GM12878 (cell line): ENCODE data around the gene TBXAS1. TPM values are rescaled to one million over a fixed set of nuclear protein-coding genes. Genes with fewer than 3 reads are reported as not detected.

Source experiments
- ATAC-seq: fragments of 200-7000 bp; cut with Tn5 transposase; 3 replicates; pipeline ENCODE4 v1.9.1; 2020; ENCODE audit warnings: mild to moderate bottlenecking, moderate library complexity
- BruUV-seq: library from RNA; stranded (reverse); fragments of 400-500 nt; replicated peaks from 2 replicates; lab custom pipeline; 2021; lab: Mats Ljungman, UMichigan
- CTCF ChIA-PET: fragments of 300-600 bp; sonication (Branson Sonifier 250); formaldehyde crosslinking; extraction: SDS; loops from one replicate; lab custom pipeline; 2021; ENCODE audit warnings: inconsistent platforms; lab: Yijun Ruan, JAX
- POLR2A ChIA-PET: fragments of 350-600 bp; formaldehyde crosslinking; extraction: SDS; loops from one replicate; lab custom pipeline; 2021; ENCODE audit warnings: inconsistent platforms; lab: Charles Lee
- RAD21 ChIA-PET: fragments of 300-600 bp; sonication (Branson Sonifier 250); formaldehyde crosslinking; loops from one replicate; lab custom pipeline; 2023; ENCODE audit warnings: antibody characterized with exemption; ENCODE audit not compliant: unreplicated experiment; lab: Charles Lee
- SMC1A ChIA-PET: fragments of 300-600 bp; sonication (Branson Sonifier 250); formaldehyde crosslinking; loops from one replicate; lab custom pipeline; 2023; ENCODE audit not compliant: unreplicated experiment, uncharacterized antibody; lab: Charles Lee
- DNase-seq: peaks from one replicate; pipeline ENCODE4 v3.0.0-alpha.2; 2011; ENCODE audit warnings: low read depth, low spot score
- FAIRE-seq: peaks from 3 replicates; lab custom pipeline; 2011; peaks lifted over from hg19 to GRCh38; lab: Jason Lieb, UNC
- H2AFZ ChIP-seq: 2 replicates; pipeline ENCODE4 v1.6.0; 2011; ENCODE audit warnings: low read depth, low read length, control low read depth; ENCODE audit not compliant: control insufficient read depth
- H3K27ac ChIP-seq: 2 replicates; pipeline ENCODE4 v1.5.1; 2011; ENCODE audit warnings: control low read depth; ENCODE audit not compliant: control insufficient read depth, insufficient read depth
- H3K27me3 ChIP-seq, 2 experiments: replicated peaks in 1 of 2; 2 replicates each; pipeline versions ENCODE4 v1.6.0 to v1.6.1; 2011; ENCODE audit warnings: low read length in 1 of 2; ENCODE audit not compliant: control insufficient read depth in 2 of 2, insufficient read depth in 2 of 2
- H3K36me3 ChIP-seq, 2 experiments: 2 replicates each; pipeline ENCODE4 v1.5.1; 2011; ENCODE audit warnings: low read length in 1 of 2; ENCODE audit not compliant: control insufficient read depth in 2 of 2, insufficient read depth in 2 of 2
- H3K4me1 ChIP-seq: 2 replicates; pipeline ENCODE4 v1.6.1; 2011; ENCODE audit warnings: mild to moderate bottlenecking, low read length, moderate library complexity, mixed read lengths; ENCODE audit not compliant: control insufficient read depth, insufficient read depth
- H3K4me2 ChIP-seq: 2 replicates; pipeline ENCODE4 v1.6.0; 2011; ENCODE audit warnings: control low read depth; ENCODE audit not compliant: control insufficient read depth, insufficient read depth
- H3K4me3 ChIP-seq: fragments of 200-600 bp; sonication (generic); 2 replicates; pipeline ENCODE4 v1.5.1; 2016
- H3K79me2 ChIP-seq: 2 replicates; pipeline ENCODE4 v1.6.0; 2011; ENCODE audit warnings: low read length; ENCODE audit not compliant: control insufficient read depth, insufficient read depth
- H3K9ac ChIP-seq: 2 replicates; pipeline ENCODE4 v1.8.0; 2011; ENCODE audit warnings: low read length, control low read depth, mixed read lengths; ENCODE audit not compliant: control insufficient read depth, insufficient read depth
- H3K9me3 ChIP-seq: replicated peaks from 3 replicates; pipeline ENCODE4 v1.5.1; 2011; ENCODE audit warnings: mild to moderate bottlenecking, low read length; ENCODE audit not compliant: control insufficient read depth, insufficient read depth
- H4K20me1 ChIP-seq: 2 replicates; pipeline ENCODE4 v1.6.0; 2011; ENCODE audit not compliant: control insufficient read depth, insufficient read depth
- BCL11A ChIP-seq: IDR thresholded peaks from 2 replicates; pipeline ENCODE4 v1.6.1; 2011; ENCODE audit warnings: low read depth, low read length
- CEBPB ChIP-seq, 2 experiments: fragments of 150-350 bp in 1 of 2; IDR thresholded peaks; 2 replicates each; pipeline ENCODE4 v1.6.1; 2012 to 2014; ENCODE audit warnings: low read depth in 2 of 2, low read length in 2 of 2, borderline replicate concordance in 1 of 2, inconsistent platforms in 1 of 2
- CTCF ChIP-seq, 3 experiments: IDR thresholded peaks in 2 of 3; conservative IDR thresholded peaks in 1 of 3; 2 replicates each; pipeline ENCODE4 v1.5.1; 2011; ENCODE audit warnings: low read depth in 3 of 3, low read length in 3 of 3, mild to moderate bottlenecking in 3 of 3, control low read depth in 2 of 3, moderate library complexity in 2 of 3, inconsistent platforms in 1 of 3, mixed read lengths in 1 of 3; ENCODE audit not compliant: control insufficient read depth in 2 of 3, insufficient read depth in 1 of 3; ENCODE audit errors: extremely low read depth in 1 of 3
- NFXL1 ChIP-seq: fragments of 450-650 bp; IDR thresholded peaks from 2 replicates; pipeline ENCODE4 v1.6.1; 2017; ENCODE audit warnings: antibody characterized with exemption, mild to moderate bottlenecking, borderline replicate concordance
- NR2C1 ChIP-seq: fragments of 450-650 bp; IDR thresholded peaks from 2 replicates; pipeline ENCODE4 v1.6.1; 2017; ENCODE audit warnings: antibody characterized with exemption, mild to moderate bottlenecking, moderate library complexity
- NR2C2 ChIP-seq: IDR thresholded peaks from 2 replicates; pipeline ENCODE4 v1.6.1; 2011; ENCODE audit warnings: borderline replicate concordance, low read depth; ENCODE audit not compliant: control insufficient read depth, insufficient read length
- SMC3 ChIP-seq: IDR thresholded peaks from 2 replicates; pipeline ENCODE4 v1.6.1; 2011; ENCODE audit warnings: low read length, improper control_type of control experiment, borderline replicate concordance
- ZNF622 ChIP-seq: fragments of 450-650 bp; IDR thresholded peaks from 2 replicates; pipeline ENCODE4 v1.6.1; 2017; ENCODE audit warnings: mild to moderate bottlenecking, inconsistent platforms
- WGBS: methylation state at CpG from one replicate; pipeline ENCODE4 v1.1.6; 2016; ENCODE audit warnings: low lambda C conversion rate; ENCODE audit not compliant: insufficient replicate concordance, insufficient coverage; ENCODE audit errors: missing lambda C conversion rate; 5-methylcytosine and 5-hydroxymethylcytosine counted together
- in situ Hi-C: fragments of 300-500 bp; cut with MboI; formaldehyde crosslinking; loops from 9 replicates; pipeline ENCODE4 v1.14.3; 2018; ENCODE audit warnings: mixed read lengths
- intact Hi-C: fragments of 100-400 bp; cut with micrococcal nuclease; formaldehyde crosslinking; loops from one replicate; pipeline ENCODE4 v1.14.2; 2022; ENCODE audit not compliant: unreplicated experiment
- polyA plus RNA-seq, 11 experiments: library from polyadenylated mRNA; depleted of rRNA in 4 of 11; unstranded in 6 of 11; stranded (reverse) in 5 of 11; fragments of >200 nt; fragmentation: Nextera tagmentation in 4 of 11; fragmentation: Illumina TruSeq in 1 of 11; extraction: Ambion mirVana in 4 of 11; extraction: Trizol in 1 of 11; gene quantifications; 1 replicate in 1 of 11; 2 replicates in 10 of 11; pipeline versions ENCODE4 v1.2.1 to v1.2.3, GENCODE V29; 2011 to 2016; ENCODE audit warnings: inconsistent platforms in 2 of 11, missing spikeins in 2 of 11, low read depth in 1 of 11
- total RNA-seq, 4 experiments: library from RNA; depleted of rRNA in 3 of 4; stranded (reverse); fragments of >200 nt in 3 of 4; fragmentation: Illumina TruSeq in 1 of 4; extraction: Trizol in 1 of 4; gene quantifications; 2 replicates each; pipeline versions ENCODE4 v1.2.1 to v1.2.3, GENCODE V29; 2013 to 2021

TBXAS1 gene
- total and polyA plus RNA-seq, 10 of the 15 experiments (the other 5 are each of a cell fraction or from before 2014, with no cell fraction given) = 1.5 to 32.7 (median 16.3) TPM

- Histone ChIP-seq H3K79me2 (no peaks in the 10 kb centered on the region), H3K4me2 (no peak overlapping the region), H3K27ac (no peak overlapping the region), H3K27me3 (peaks cover 0 to 1% of the 10 kb centered on the region in 2 experiments; a peak in 2 of 4 replicates), H2AFZ (no peak overlapping the region), H3K36me3 (no peaks in the 10 kb centered on the region), H4K20me1 (no peaks in the 10 kb centered on the region), H3K4me1 (no peaks in the 10 kb centered on the region), H3K9ac (no peak overlapping the region), H3K9me3 (no peaks in the 10 kb centered on the region; the same call in 2 of the 3 replicates), H3K4me3 (no peak overlapping the region)
- POLR2A ChIA-PET = no interaction called here
- WGBS = 59% methylated on average over 14 of the region's 14 CpGs
- intact Hi-C loops = no loop called here
- RAD21 ChIA-PET = no interaction called here
- FAIRE-seq (no peak), ATAC-seq (no peak), DNase-seq (no peak)
- CTCF ChIA-PET = interaction anchor here (3.7 kb wide), 1 partner anchor 176 kb away, joined by 22 read pairs; no protein-coding TSS in a partner anchor
- no TSS peak for BruUV-seq
- SMC1A ChIA-PET = interaction anchor here (1.1 to 2.0 kb wide), 2 partner anchors 10 to 43 kb away, joined by 3 to 10 read pairs; no protein-coding TSS in a partner anchor
- in situ Hi-C loops = no loop called here
- TF ChIP-seq NR2C1 = no peak
- TF ChIP-seq NFXL1 = no peak
- TF ChIP-seq CTCF (IDR thresholded peaks at IDR 0.05 in 2 of 3, conservative IDR thresholded peaks at IDR 0.05 in 1 of 3; ENCODE audit: control insufficient read depth in 2 of 3, extremely low read depth in 1 of 3, insufficient read depth in 1 of 3, low read depth in 3 of 3, low read length in 3 of 3) = no peak
- no peak for TF ChIP-seq NR2C2
- TF ChIP-seq ZNF622 = no peak
- no peak for TF ChIP-seq SMC3
- TF ChIP-seq CEBPB (IDR thresholded peaks at IDR 0.05; ENCODE audit: borderline replicate concordance in 1 of 2, low read depth in 2 of 2, low read length in 2 of 2) = no peak
- TF ChIP-seq BCL11A = no peak
Measured at GRCh38 chr7:139821349-139822105, 7.5 kb upstream of the TBXAS1 start.
